Measurements from ENCODE around the gene SLAIN1. TPM values are rescaled to one million over a fixed set of nuclear protein-coding genes. Genes with fewer than 3 reads are reported as not detected.
"Not testable (repeated sequence)": the region's sequence is repeated elsewhere in the genome, so short reads cannot be mapped to it uniquely, and the experiment has no call there.

SLAIN1 gene
- total RNA-seq, result 10 to 100 TPM in 8 of 9 donors, 1 to 10 TPM in 1; 7.0 to 26.7 (median 14.9) TPM
- 10 to 100 TPM in 1 of 3 donors, 1 to 10 TPM in 2; 5.5 to 24.0 (median 9.0) TPM for polyA plus RNA-seq
- long read RNA-seq, donor 1, partial matches to known transcripts, result 0 of 4 reads
- long read RNA-seq, donor 1, other reads (novel, unspliced or antisense), result 0 of 4 reads
- long read RNA-seq, donor 2, result 0 reads
- long read RNA-seq, donor 3, partial matches to known transcripts, result 0 of 2 reads
- long read RNA-seq, donor 3, other reads (novel, unspliced or antisense), result 0 of 2 reads
- long read RNA-seq, donor 4, partial matches to known transcripts, result 1 of 1 reads
- long read RNA-seq, donor 4, other reads (novel, unspliced or antisense), result 0 of 1 reads
- long read RNA-seq, donor 5, transcript SLAIN1-206 (7 exons, 2,855 nt), result major isoform, 52 of 63 reads
- long read RNA-seq, donor 5, partial matches to known transcripts, result 2 of 63 reads
- long read RNA-seq, donor 5, other reads (novel, unspliced or antisense), result 9 of 63 reads
- long read RNA-seq, donor 6, partial matches to known transcripts, result 2 of 2 reads
- long read RNA-seq, donor 6, other reads (novel, unspliced or antisense), result 0 of 2 reads
- long read RNA-seq, donor 7, partial matches to known transcripts, result 0 of 2 reads
- long read RNA-seq, donor 7, other reads (novel, unspliced or antisense), result 0 of 2 reads
- long read RNA-seq, donor 8, partial matches to known transcripts, result 0 of 2 reads
- long read RNA-seq, donor 8, other reads (novel, unspliced or antisense), result 0 of 2 reads
- long read RNA-seq, donor 9, partial matches to known transcripts, result 0 of 1 reads
- long read RNA-seq, donor 9, other reads (novel, unspliced or antisense), result 0 of 1 reads
- long read RNA-seq, donor 10, partial matches to known transcripts, result 0 of 2 reads
- long read RNA-seq, donor 10, other reads (novel, unspliced or antisense), result 0 of 2 reads

GRCh38 chr13:77697217-77698103 lies at the start of gene SLAIN1:
SLAIN1 (plus strand) TSS chr13:77697687; CDS start chr13:77697914, 227 bp downstream.
- peak within 1 kb of the TSS in 3 of 5 donors; percentile 52 to 75 (median 72) for H3K27ac ChIP-seq
- peak; percentile 80 to 87 (median 84) for DNase-seq
- no peaks in the 10 kb centered on the region for H3K27me3 ChIP-seq
- TF ChIP-seq POLR2A (IDR thresholded peaks at IDR 0.05), result peak; percentile 51 to 62
- TF ChIP-seq CTCF (IDR thresholded peaks at IDR 0.05), result no peak
- intact Hi-C loops (cut with DNase I), result no loop called here
- peak within 1 kb of the TSS; percentile 28 to 90 (median 56) for H3K4me3 ChIP-seq
- WGBS, 4 donors, result 0 to 1% (median 0%) methylated on average over 7 to 86 of the region's 86 CpGs
- no peaks in the 10 kb centered on the region for H3K9me3 ChIP-seq (replicated peaks in 1 of 3)
- no peaks in the 10 kb centered on the region for H3K36me3 ChIP-seq (replicated peaks in 1 of 2)
- H3K4me1 ChIP-seq (replicated peaks in 1 of 2), result peaks cover 0 to 23% of the 10 kb centered on the region in 2 donors

GRCh38 chr13:77650409-77650808 lies 47.1 kb upstream of the SLAIN1 start:
- TF ChIP-seq CTCF (IDR thresholded peaks at IDR 0.05) (no peak), POLR2A (IDR thresholded peaks at IDR 0.05) (no peak)
- Histone ChIP-seq H3K4me1 (replicated peaks in 1 of 2) (no peaks in the 10 kb centered on the region), H3K9me3 (replicated peaks in 1 of 3) (no peaks in the 10 kb centered on the region), H3K4me3 (no peak overlapping the region), H3K36me3 (replicated peaks in 1 of 2) (no peaks in the 10 kb centered on the region), H3K27me3 (no peaks in the 10 kb centered on the region), H3K27ac (no peak overlapping the region)
- intact Hi-C loops (cut with DNase I), result no loop called here
- DNase-seq, result no peak

- no peak for DNase-seq
- no peak overlapping the region for H3K27ac ChIP-seq
- no peaks in the 10 kb centered on the region for H3K4me1 ChIP-seq (replicated peaks in 1 of 2)
- H3K9me3 ChIP-seq (replicated peaks in 1 of 3), result no peaks in the 10 kb centered on the region
- intact Hi-C loops (cut with DNase I), result no loop called here
- TF ChIP-seq CTCF (IDR thresholded peaks at IDR 0.05) (no peak), POLR2A (IDR thresholded peaks at IDR 0.05) (no peak)
- 75 to 92% (median 80%) methylated on average over 2 of the region's 2 CpGs for WGBS, 4 donors
- H3K4me3 ChIP-seq, result no peak overlapping the region
- no peaks in the 10 kb centered on the region for H3K36me3 ChIP-seq (replicated peaks in 1 of 2)
- no peaks in the 10 kb centered on the region for H3K27me3 ChIP-seq
These were observed 44.2 kb upstream of the SLAIN1 start for GRCh38 chr13:77653301-77653700.

- H3K36me3 ChIP-seq (replicated peaks in 1 of 2); H3K4me1 ChIP-seq (replicated peaks in 1 of 2); intact Hi-C loops (cut with DNase I); H3K9me3 ChIP-seq (replicated peaks in 1 of 3); H3K4me3 ChIP-seq; H3K27me3 ChIP-seq; DNase-seq; H3K27ac ChIP-seq: not testable (repeated sequence)
- WGBS, 4 donors, result 75 to 95% (median 93%) methylated on average over 10 to 23 of the region's 23 CpGs
These were observed 37.5 kb upstream of the SLAIN1 start for GRCh38 chr13:77660016-77660415.
